ENCODE measurements around the gene C19orf73.

- TF ChIP-seq CTCF (IDR thresholded peaks at IDR 0.05) = no peak
- no peak for TF ChIP-seq POLR2A (IDR thresholded peaks at IDR 0.05)
- TF ChIP-seq EP300 (IDR thresholded peaks at IDR 0.05) = no peak
Observed at GRCh38 chr19:49071860-49072547, 46.9 kb downstream of the C19orf73 start.
